OCI-LY1 (cell line): Measurements from ENCODE around the gene ZNF749.
A peak's percentile ranks its signal among the peaks of the same experiment; 100 is the strongest.

Source experiments
- H2AFZ ChIP-seq: fragments of 200-600 bp; sonication (generic), shearing (Covaris generic); 2 replicates; pipeline ENCODE4 v1.6.0; 2014; ENCODE audit warnings: antibody characterized with exemption, mild to moderate bottlenecking, low read length
- H3F3A ChIP-seq: fragments of 200-600 bp; sonication (generic), shearing (Covaris generic); 2 replicates; pipeline ENCODE4 v1.6.0; 2014; ENCODE audit warnings: mild to moderate bottlenecking, antibody characterized with exemption, low read length, moderate library complexity; ENCODE audit not compliant: insufficient read depth
- H3K27ac ChIP-seq: fragments of 200-600 bp; sonication (generic); 2 replicates; pipeline ENCODE4 v1.5.1; 2014; ENCODE audit warnings: low read length, mixed run types, mild to moderate bottlenecking, low read depth; ENCODE audit not compliant: poor library complexity, severe bottlenecking
- H3K27me3 ChIP-seq: fragments of 200-600 bp; sonication (generic); 2 replicates; pipeline ENCODE4 v1.6.0; 2014; ENCODE audit warnings: antibody characterized with exemption, mild to moderate bottlenecking, low read length, moderate library complexity; ENCODE audit not compliant: insufficient read depth
- H3K36me3 ChIP-seq: fragments of 200-600 bp; sonication (generic); 2 replicates; pipeline ENCODE4 v1.6.1; 2014; ENCODE audit warnings: mild to moderate bottlenecking, antibody characterized with exemption, low read length, moderate library complexity, mixed read lengths; ENCODE audit not compliant: insufficient read depth
- H3K4me1 ChIP-seq: fragments of 200-600 bp; sonication (generic); 2 replicates; pipeline ENCODE4 v1.5.1; 2014; ENCODE audit warnings: mild to moderate bottlenecking, low read length, moderate library complexity; ENCODE audit not compliant: insufficient read depth, severe bottlenecking
- H3K4me2 ChIP-seq: fragments of 200-600 bp; sonication (generic), shearing (Covaris generic); 2 replicates; pipeline ENCODE4 v1.6.1; 2014; ENCODE audit warnings: low read length
- H3K4me3 ChIP-seq: fragments of 200-600 bp; sonication (generic); 2 replicates; pipeline ENCODE4 v1.5.1; 2014; ENCODE audit warnings: low read length, low read depth, mild to moderate bottlenecking, mixed read lengths; ENCODE audit not compliant: poor library complexity, severe bottlenecking
- H3K79me2 ChIP-seq: fragments of 200-600 bp; shearing (Covaris generic); 2 replicates; pipeline ENCODE4 v1.6.1; 2016; ENCODE audit warnings: mixed run types, low read length, mixed read lengths; ENCODE audit not compliant: insufficient read depth
- H3K9ac ChIP-seq: fragments of 200-600 bp; sonication (generic), shearing (Covaris generic); 2 replicates; pipeline ENCODE4 v1.6.1; 2014; ENCODE audit warnings: mild to moderate bottlenecking, low read length, mixed read lengths
- H3K9me2 ChIP-seq: fragments of 200-600 bp; sonication (generic), shearing (Covaris generic); 2 replicates; pipeline ENCODE4 v1.6.1; 2014; ENCODE audit warnings: low read depth, mild to moderate bottlenecking, low read length, mixed read lengths
- H3K9me3 ChIP-seq: fragments of 200-600 bp; shearing (Covaris generic); 2 replicates; pipeline ENCODE4 v1.6.1; 2014; ENCODE audit warnings: low read length, mixed read lengths
- H4K20me1 ChIP-seq: fragments of 200-600 bp; sonication (generic), shearing (Covaris generic); 2 replicates; pipeline ENCODE4 v1.6.0; 2016; ENCODE audit warnings: mild to moderate bottlenecking, low read length; ENCODE audit not compliant: insufficient read depth
- CTCF ChIP-seq: fragments of 200-600 bp; sonication (generic), shearing (Covaris generic); IDR thresholded peaks from 2 replicates; pipeline ENCODE4 v1.5.1; 2017; ENCODE audit warnings: mild to moderate bottlenecking, antibody characterized with exemption, low read length, moderate library complexity, mixed read lengths
- EZH2 ChIP-seq: fragments of 200-600 bp; sonication (generic), shearing (Covaris generic); IDR thresholded peaks from 2 replicates; pipeline ENCODE4 v1.8.0; 2017; ENCODE audit warnings: borderline replicate concordance, mixed run types, mild to moderate bottlenecking, antibody characterized with exemption, low read length, moderate library complexity, mixed read lengths

ZNF749 gene

DNA sequence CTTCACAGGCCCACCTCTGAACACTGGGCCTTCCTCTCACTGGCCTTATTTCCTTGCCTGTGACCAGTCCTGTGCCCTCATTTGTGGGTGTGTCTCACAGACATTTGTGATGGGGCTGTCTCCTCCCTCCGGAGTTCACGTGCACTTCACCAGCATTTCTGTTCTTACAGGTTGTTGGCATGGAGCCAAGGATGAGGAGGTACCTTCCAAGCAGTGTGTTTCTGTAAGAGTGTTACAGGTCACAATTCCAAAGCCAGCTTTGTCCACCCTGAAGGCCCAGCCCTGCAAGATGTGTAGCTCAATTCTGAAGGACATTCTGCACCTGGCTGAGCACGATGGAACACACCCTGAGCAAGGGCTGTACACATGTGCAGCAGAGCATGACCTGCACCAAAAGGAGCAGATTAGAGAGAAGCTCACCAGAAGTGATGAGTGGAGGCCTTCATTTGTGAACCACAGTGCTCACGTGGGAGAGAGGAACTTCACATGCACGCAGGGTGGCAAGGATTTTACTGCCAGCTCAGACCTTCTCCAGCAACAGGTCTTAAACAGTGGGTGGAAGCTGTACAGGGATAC is 8.1 kb downstream of the ZNF749 start:
- H4K20me1 ChIP-seq, result no peaks in the 10 kb centered on the region
- H3K79me2 ChIP-seq, result no peaks in the 10 kb centered on the region
- H3F3A ChIP-seq, result no peaks in the 10 kb centered on the region
- H3K4me3 ChIP-seq, result no peak overlapping the region
- H3K27me3 ChIP-seq, result no peaks in the 10 kb centered on the region
- H3K27ac ChIP-seq, result no peak overlapping the region
- no peak overlapping the region for H3K4me2 ChIP-seq
- H2AFZ ChIP-seq, result no peak overlapping the region
- H3K9me3 ChIP-seq, result peaks cover 3% of the 10 kb centered on the region; the same call in 1 of the 2 replicates
- H3K9me2 ChIP-seq, result no peaks in the 10 kb centered on the region
- TF ChIP-seq EZH2 (no peak), CTCF (no peak)
- H3K9ac ChIP-seq, result no peak overlapping the region
- peaks cover 73% of the 10 kb centered on the region for H3K36me3 ChIP-seq
- peaks cover 7% of the 10 kb centered on the region for H3K4me1 ChIP-seq

DNA sequence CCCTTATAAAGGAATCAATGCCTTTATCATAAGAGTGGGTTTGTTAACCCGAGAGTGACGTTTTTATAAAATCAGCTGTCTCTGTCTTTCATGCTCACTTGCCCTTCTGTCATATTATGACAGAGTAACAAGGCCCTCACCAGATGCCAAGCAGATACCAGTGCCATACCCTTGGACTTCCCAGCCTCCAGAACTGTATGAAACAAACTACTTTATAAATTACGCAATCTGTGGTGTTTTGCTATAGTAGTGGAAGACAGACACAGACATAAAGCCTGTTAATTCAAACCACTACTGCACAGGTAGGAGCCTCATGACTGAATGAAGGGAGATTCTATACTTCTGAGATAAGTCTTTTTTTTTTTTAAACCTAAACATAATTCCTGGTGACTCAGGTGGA is 17.2 kb downstream of the ZNF749 start:
- Histone ChIP-seq H3K36me3 (no peaks in the 10 kb centered on the region; the same call in 1 of the 2 replicates), H3K4me1 (no peaks in the 10 kb centered on the region), H4K20me1 (no peaks in the 10 kb centered on the region), H3K27ac (no peak overlapping the region), H3K9me3 (peaks cover 16% of the 10 kb centered on the region; the same call in 1 of the 2 replicates), H3K4me2 (no peak overlapping the region), H3K9me2 (no peaks in the 10 kb centered on the region), H3K27me3 (no peaks in the 10 kb centered on the region), H2AFZ (no peak overlapping the region), H3F3A (no peaks in the 10 kb centered on the region), H3K4me3 (no peak overlapping the region), H3K9ac (no peak overlapping the region), H3K79me2 (no peaks in the 10 kb centered on the region)
- no peak for TF ChIP-seq CTCF
- no peak for TF ChIP-seq EZH2

- H3K9ac ChIP-seq, result no peak overlapping the region
- H3K36me3 ChIP-seq, result no peaks in the 10 kb centered on the region
- H3K79me2 ChIP-seq, result no peaks in the 10 kb centered on the region
- no peak overlapping the region for H2AFZ ChIP-seq
- no peaks in the 10 kb centered on the region for H4K20me1 ChIP-seq
- H3F3A ChIP-seq, result no peaks in the 10 kb centered on the region
- H3K27ac ChIP-seq, result no peak overlapping the region
- TF ChIP-seq CTCF, result peak; percentile 80
- TF ChIP-seq EZH2, result no peak
- H3K4me2 ChIP-seq, result no peak overlapping the region
- H3K9me3 ChIP-seq, result peaks cover 5% of the 10 kb centered on the region; the same call in 1 of the 2 replicates
- H3K27me3 ChIP-seq, result no peaks in the 10 kb centered on the region
- no peak overlapping the region for H3K4me3 ChIP-seq
- H3K4me1 ChIP-seq, result no peaks in the 10 kb centered on the region
- no peaks in the 10 kb centered on the region for H3K9me2 ChIP-seq
Observed at GRCh38 chr19:57465680-57466381, 30.7 kb downstream of the ZNF749 start.
